ENCODE measurements around the gene KATNAL2. TPM values are rescaled to one million over a fixed set of nuclear protein-coding genes. Genes with fewer than 3 reads are reported as not detected.
A peak's percentile ranks its signal among the peaks of the same experiment; 100 is the strongest.

Gene KATNAL2
- total RNA-seq, 4 donors from 2014 or later = 2.9 to 7.8 (median 5.9) TPM

DNA sequence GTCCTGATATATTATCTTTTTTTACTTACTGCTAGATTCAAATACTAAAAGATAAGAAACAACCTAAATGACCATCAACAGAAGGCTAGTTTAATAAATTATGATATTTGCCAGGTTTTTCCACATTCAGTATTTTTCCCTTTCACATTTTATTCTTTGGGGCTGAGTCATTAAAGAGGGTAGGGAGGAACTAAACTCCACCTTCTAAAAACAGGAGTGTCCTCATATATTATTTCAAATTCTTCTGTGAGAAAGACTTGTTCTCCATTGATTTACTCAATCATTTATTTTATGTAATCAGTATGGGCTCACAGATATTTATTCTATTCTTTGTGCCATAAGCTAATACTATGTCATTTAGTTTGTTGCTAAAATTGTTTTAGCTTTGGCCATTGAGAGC lies 223.9 kb downstream of the KATNAL2 start:
- no peak for DNase-seq (ENCODE audit: low spot score)
- no peak for ATAC-seq (ENCODE audit: low FRiP score)
- TF ChIP-seq, protein P1, sequence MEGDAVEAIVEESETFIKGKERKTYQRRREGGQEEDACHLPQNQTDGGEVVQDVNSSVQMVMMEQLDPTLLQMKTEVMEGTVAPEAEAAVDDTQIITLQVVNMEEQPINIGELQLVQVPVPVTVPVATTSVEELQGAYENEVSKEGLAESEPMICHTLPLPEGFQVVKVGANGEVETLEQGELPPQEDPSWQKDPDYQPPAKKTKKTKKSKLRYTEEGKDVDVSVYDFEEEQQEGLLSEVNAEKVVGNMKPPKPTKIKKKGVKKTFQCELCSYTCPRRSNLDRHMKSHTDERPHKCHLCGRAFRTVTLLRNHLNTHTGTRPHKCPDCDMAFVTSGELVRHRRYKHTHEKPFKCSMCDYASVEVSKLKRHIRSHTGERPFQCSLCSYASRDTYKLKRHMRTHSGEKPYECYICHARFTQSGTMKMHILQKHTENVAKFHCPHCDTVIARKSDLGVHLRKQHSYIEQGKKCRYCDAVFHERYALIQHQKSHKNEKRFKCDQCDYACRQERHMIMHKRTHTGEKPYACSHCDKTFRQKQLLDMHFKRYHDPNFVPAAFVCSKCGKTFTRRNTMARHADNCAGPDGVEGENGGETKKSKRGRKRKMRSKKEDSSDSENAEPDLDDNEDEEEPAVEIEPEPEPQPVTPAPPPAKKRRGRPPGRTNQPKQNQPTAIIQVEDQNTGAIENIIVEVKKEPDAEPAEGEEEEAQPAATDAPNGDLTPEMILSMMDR (IDR thresholded peaks at IDR 0.05) = no peak

DNA sequence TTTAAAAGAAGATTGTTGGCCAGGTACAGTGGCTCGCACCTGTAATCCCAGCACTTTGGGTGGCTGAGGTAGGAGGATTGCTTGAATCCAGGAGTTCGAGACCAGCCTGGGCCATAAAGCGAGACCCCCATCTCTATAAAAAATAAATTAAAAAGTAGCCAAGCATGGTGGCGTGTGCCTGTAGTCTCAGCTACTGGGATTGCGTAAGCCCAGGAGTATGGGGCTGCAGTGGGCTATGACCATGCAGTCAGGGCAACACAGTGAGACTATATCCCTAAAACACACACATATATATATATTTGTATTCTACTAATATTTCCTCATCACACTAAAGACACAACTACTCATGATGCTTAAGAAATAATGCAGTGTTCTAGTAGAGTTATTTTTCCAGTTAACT lies 225.8 kb downstream of the KATNAL2 start:
- no peak for ATAC-seq (ENCODE audit: low FRiP score)
- TF ChIP-seq, protein P1 (IDR thresholded peaks at IDR 0.05) = no peak
- DNase-seq (ENCODE audit: low spot score) = no peak

DNA sequence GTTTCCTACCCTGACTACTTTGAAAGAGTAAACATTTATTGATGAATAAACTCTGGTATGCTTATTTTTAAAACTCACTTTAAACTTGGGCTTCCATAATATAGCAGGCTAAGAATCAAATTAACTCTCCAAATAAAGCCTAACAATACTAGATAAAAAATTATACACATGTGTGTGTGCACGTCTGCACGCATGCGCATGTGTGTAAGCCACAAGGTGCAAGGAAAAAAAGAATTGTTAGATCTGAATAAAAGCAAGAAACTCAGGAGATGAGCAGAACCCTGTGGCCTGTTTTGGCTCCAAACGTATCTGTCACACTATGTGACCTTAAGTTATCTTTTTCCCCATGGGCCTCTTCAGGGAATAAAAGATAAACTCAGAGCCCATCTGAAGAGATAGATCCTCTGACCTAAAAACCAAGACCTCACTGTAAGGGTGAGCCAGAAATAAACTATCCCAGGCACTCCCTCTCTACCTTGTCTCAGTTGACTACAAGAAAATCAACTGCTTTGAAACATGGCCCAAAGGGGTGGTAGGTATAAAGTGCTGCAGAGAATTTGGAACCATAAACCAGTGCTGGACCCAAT lies 226.6 kb downstream of the KATNAL2 start:
- TF ChIP-seq, protein P1 (IDR thresholded peaks at IDR 0.05) = no peak
- ATAC-seq (ENCODE audit: low FRiP score) = no peak
- DNase-seq (ENCODE audit: low spot score) = no peak

DNA sequence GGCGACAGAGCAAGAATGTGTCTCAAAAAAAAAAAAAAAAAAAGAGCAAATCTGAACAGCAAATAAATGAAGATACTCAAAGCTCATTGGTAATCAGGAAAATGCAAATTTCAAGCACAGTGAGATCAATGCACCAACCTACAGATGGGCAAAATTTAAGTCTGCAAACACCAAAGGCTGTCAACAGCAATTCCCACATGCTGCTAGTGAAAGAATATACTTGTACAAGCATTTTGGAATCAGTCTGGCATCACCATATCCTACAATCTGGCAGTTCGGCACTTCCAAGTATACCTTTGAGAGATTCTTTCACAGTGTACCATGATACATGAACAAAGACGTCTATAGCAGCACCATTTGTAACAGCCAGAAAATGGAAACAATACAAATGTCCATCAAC lies 228.8 kb downstream of the KATNAL2 start:
- TF ChIP-seq, protein P1 (IDR thresholded peaks at IDR 0.05) = no peak
- DNase-seq (ENCODE audit: low spot score) = no peak
- ATAC-seq (ENCODE audit: low FRiP score) = no peak

DNA sequence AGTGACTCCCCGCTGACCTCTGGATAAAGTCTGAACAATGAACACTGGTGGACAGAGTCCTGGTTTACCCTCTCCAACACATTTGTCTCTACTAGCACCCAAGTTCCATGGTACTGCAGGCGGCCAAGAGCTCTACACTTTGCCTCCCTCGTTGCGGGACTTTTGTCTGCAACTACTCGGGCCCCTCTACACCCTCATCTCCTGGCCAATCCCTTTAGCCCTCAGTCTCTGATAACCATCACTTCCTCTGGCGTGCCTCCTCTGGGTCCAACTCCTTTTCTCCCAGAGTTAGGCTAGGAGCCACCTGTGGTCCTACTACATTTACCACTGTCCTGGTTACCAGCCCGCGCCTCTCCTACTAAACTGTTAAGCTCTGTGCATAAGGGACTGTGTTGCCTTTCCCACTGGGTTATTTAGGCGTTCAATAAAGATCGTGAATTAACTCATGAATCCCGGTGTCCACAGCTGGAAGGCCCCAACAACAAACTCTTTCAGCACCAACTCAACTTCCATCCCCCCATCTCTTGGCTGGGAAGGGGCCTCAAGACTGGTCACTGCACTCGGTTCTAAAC lies 232.1 kb downstream of the KATNAL2 start:
- TF ChIP-seq, protein P1 (IDR thresholded peaks at IDR 0.05) = no peak
- ATAC-seq (ENCODE audit: low FRiP score) (no peak), DNase-seq (ENCODE audit: low spot score) (no peak)

DNA sequence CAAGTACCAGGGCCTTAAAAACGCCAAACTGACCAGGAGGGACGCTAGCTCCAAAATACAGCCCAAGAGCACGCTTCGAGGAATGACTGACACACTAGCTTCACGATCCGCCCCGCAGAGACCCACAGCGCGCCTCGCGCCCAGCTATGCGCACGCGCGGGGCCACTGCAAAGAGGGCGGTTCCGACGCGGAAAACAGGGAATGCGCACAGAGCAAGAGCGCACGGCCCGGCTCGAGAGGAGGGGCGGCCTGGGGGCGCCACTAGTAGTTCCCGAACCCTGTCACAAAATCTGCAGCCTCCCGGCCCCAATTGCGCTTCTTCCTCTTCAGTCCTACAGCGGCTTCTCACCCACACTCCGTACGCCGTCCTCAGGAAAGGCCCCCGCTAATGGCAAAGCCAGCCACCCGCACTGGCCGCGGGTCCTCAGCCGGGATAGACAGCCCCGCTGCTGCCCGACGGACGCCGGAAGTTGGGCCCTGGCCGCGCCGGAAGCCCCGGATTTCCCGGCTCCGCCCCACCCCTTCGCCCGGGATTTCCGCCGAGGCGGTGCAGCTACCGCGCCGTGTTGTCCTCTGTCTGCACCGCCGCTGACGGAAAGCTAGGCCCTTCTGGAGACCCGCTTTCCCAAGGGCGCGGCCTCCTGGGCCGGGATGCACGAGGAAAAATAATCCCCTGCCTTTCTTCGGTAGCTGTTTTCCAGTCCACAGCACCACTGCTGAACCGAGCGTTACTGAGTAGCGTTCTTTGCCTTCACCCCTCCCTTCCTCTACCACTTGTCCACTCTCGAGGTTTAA lies 232.8 kb downstream of the KATNAL2 start, which contains the start of gene HDHD2:
Gene HDHD2, minus strand, starts transcription at position 472 of the 795 bp plus-strand sequence. CDS start 14,061 bp downstream, outside the sequence.
- peak; percentile 97 for ATAC-seq (ENCODE audit: low FRiP score)
- peak; percentile 49 for DNase-seq (ENCODE audit: low spot score)
- TF ChIP-seq, protein P1 (IDR thresholded peaks at IDR 0.05) = no peak
